ENCODE data around the gene WDTC1.

- TF ChIP-seq SUZ12 (IDR thresholded peaks at IDR 0.05; ENCODE audit: extremely low read depth, insufficient read depth, insufficient read length), result no peak
- TF ChIP-seq YY1 (IDR thresholded peaks at IDR 0.05; ENCODE audit: insufficient read depth, insufficient read length), result no peak
Observed at GRCh38 chr1:27216466-27216865, 18.0 kb upstream of the WDTC1 start.

Data from NT2/D1 (cell line).